ENCODE results near the gene PATZ1.

GRCh38 chr22:31342389-31343140, 3.6 kb downstream of the PATZ1 start:
- no peak for TF ChIP-seq CTCF (conservative IDR thresholded peaks at IDR 0.05; ENCODE audit: low read length)
- no peak for TF ChIP-seq EZH2phosphoT487 (IDR thresholded peaks at IDR 0.05; ENCODE audit: borderline replicate concordance, low read depth, low read length)

Data from OCI-LY7 (cell line).